ENCODE results near the gene MACROD1. TPM values are rescaled to one million over a fixed set of nuclear protein-coding genes. Genes with fewer than 3 reads are reported as not detected.

Gene MACROD1
- total and polyA plus RNA-seq, 9 donors = 21.1 to 50.2 (median 32.2) TPM

- Histone ChIP-seq H3K4me3 (no peak overlapping the region), H3K4me1 (ENCODE audit: insufficient read depth) (peaks cover 4% of the 10 kb centered on the region), H3K27ac (no peak overlapping the region), H3K9me3 (no peaks in the 10 kb centered on the region), H3K36me3 (no peaks in the 10 kb centered on the region), H3K27me3 (no peaks in the 10 kb centered on the region)
- no peak for TF ChIP-seq CTCF (IDR thresholded peaks at IDR 0.05)
- TF ChIP-seq EP300 (IDR thresholded peaks at IDR 0.05) = no peak
- no peak for TF ChIP-seq POLR2A (IDR thresholded peaks at IDR 0.05)
- no peak for DNase-seq
- WGBS, 3 donors = 91 to 97% (median 91%) methylated on average over 5 of the region's 5 CpGs
- intact Hi-C loops (cut with DNase I) = no loop called here
Observed at GRCh38 chr11:64192434-64192833, 26.5 kb upstream of the MACROD1 start.

GRCh38 chr11:64186492-64187165 lies 20.7 kb upstream of the MACROD1 start:
- Histone ChIP-seq H3K27me3 (no peaks in the 10 kb centered on the region), H3K27ac (peak overlapping the region; percentile 87 to 99), H3K4me1 (ENCODE audit: insufficient read depth) (peaks cover 10% of the 10 kb centered on the region), H3K9me3 (no peaks in the 10 kb centered on the region), H3K36me3 (no peaks in the 10 kb centered on the region), H3K4me3 (no peak overlapping the region)
- 1% methylated on average over 33 to 48 of the region's 48 CpGs for WGBS, 3 donors
- intact Hi-C loops (cut with DNase I) = no loop called here
- TF ChIP-seq EP300 (IDR thresholded peaks at IDR 0.05) (no peak), CTCF (IDR thresholded peaks at IDR 0.05) (no peak), POLR2A (IDR thresholded peaks at IDR 0.05) (no peak)
- no peak for DNase-seq

DNA sequence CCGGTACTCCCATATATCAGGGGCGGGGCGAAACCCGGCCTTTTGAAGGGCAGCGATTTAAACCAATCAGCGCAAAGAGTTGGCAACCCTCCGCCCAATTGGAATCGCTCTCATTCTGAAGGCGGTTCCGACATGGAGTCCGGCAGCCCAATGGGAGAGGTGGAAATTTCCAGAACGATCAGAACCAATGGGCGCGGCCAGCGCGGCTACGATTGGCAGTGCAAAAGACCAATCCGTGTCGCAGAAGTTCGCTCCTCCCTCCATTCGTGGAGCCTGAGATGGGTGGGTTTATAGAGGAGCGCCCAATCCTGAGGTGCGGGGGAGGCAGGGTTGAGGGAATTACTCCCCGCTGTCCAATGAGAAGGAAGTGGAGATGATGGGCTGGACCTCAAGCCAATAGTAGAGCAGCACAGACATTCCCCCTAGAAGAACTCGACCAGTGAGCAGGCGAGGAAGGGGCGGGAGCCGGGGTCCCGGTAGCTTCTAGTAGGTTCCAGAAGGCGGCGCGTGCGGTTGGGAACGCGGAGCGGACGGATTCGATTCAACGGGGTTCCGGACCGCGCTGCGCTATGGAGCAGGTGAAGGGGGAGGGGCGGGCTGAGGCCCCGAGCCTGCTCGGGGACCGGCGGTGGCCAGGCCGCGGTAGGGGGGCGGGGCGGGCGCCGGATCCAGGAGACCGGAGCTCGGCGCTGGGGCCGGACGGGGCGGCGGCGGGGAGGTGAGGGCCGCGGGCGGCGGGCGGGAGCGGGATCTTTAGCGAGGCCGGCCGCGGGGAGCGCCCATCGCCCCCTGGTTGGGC lies 20.0 kb upstream of the MACROD1 start, which contains the start of gene STIP1:
TSS of gene STIP1 (plus strand) at position 479 of the 799 bp plus-strand sequence. CDS start at position 570, 91 bp downstream.
- intact Hi-C loops (cut with DNase I) = no loop called here
- no peaks in the 10 kb centered on the region for H3K27me3 ChIP-seq
- H3K4me3 ChIP-seq = peak within 1 kb of the TSS; percentile 72
- H3K36me3 ChIP-seq = no peaks in the 10 kb centered on the region
- H3K9me3 ChIP-seq = no peaks in the 10 kb centered on the region
- peak; percentile 99 to 100 (median 99) for DNase-seq
- TF ChIP-seq EP300 (IDR thresholded peaks at IDR 0.05) = no peak
- TF ChIP-seq POLR2A (IDR thresholded peaks at IDR 0.05) = peak; percentile 47
- peak in 2 of 3 donors; percentile 36 to 41 for TF ChIP-seq CTCF (IDR thresholded peaks at IDR 0.05)
- peaks cover 10% of the 10 kb centered on the region for H3K4me1 ChIP-seq (ENCODE audit: insufficient read depth)
- WGBS, 3 donors = 0 to 1% (median 0%) methylated on average over 38 to 74 of the region's 74 CpGs
- peak within 1 kb of the TSS; percentile 87 to 99 for H3K27ac ChIP-seq

- H3K36me3 ChIP-seq = no peaks in the 10 kb centered on the region
- no peak for TF ChIP-seq EP300 (IDR thresholded peaks at IDR 0.05)
- peak; percentile 13 to 92 (median 86) for TF ChIP-seq CTCF (IDR thresholded peaks at IDR 0.05)
- peak; percentile 97 for TF ChIP-seq POLR2A (IDR thresholded peaks at IDR 0.05)
- intact Hi-C loops (cut with DNase I) = no loop called here
- peaks cover 10% of the 10 kb centered on the region for H3K4me1 ChIP-seq (ENCODE audit: insufficient read depth)
- H3K9me3 ChIP-seq = no peaks in the 10 kb centered on the region
- H3K27me3 ChIP-seq = no peaks in the 10 kb centered on the region
- peak overlapping the region; percentile 76 to 98 for H3K27ac ChIP-seq
- H3K4me3 ChIP-seq = peak overlapping the region; percentile 72
- 0 to 1% (median 0%) methylated on average over 43 to 52 of the region's 52 CpGs for WGBS, 3 donors
- DNase-seq = peak in 3 of 5 donors; percentile 88 to 91 (median 89)
Observed at GRCh38 chr11:64185175-64185692, 19.3 kb upstream of the MACROD1 start.
